Measurements from ENCODE around the gene PPP1R1B. TPM values are rescaled to one million over a fixed set of nuclear protein-coding genes. Genes with fewer than 3 reads are reported as not detected.
A peak's percentile ranks its signal among the peaks of the same experiment; 100 is the strongest.

PPP1R1B gene
- total and polyA plus RNA-seq, 2 of the 4 experiments (the other 2 are of a cell fraction), result not detected

DNA sequence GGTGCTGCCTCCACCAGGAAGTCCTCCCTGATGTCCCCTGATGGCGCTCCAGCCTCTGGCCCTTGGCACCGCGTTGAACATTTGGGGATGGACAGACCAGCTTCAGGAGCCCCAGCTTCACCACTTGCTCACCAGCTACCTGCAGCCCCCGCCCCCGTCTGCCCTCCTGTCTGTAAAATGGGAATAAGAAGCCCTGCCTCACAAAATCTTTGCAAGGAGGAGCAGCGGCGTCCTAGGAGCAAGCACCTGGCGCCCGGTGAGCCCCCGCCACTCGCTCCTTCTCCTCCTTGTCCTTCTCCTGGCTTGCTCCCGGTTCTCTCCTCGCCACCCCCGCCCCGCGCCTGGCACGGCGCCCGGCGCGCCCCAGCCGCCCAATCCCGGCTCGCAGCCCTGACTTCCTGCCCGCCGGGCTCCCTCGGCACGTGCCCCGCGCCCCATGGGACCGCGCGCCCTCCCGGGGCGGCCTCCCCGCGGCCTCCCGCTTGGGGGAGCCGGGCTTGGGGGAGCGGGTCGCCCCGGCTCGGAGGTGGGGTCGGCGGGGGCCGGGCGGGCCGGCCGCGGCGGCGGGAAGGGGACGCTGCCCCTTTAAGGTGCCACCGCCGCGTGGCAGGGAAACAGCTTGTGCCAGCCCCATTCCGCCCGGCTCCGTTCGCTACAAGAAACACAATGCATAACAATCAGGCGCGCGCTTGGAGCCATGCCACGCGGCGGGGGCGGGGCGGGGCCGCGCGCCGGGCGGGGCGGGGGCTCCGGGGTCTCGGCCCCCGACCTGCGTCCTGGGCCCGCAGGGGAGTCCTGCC, 9.1 kb upstream of the PPP1R1B start:
- Histone ChIP-seq H3K23ac (ENCODE audit: low read depth, low read length) (no peak overlapping the region), H2AK5ac (ENCODE audit: low read depth, low read length) (no peak overlapping the region), H3K4me1 (ENCODE audit: control insufficient read depth, insufficient read depth, low read length) (no peaks in the 10 kb centered on the region), H4K20me1 (ENCODE audit: insufficient read depth, low read length) (no peaks in the 10 kb centered on the region), H3K27ac (ENCODE audit: insufficient read depth, low read length) (no peak overlapping the region), H3K36me3 (ENCODE audit: control insufficient read depth, insufficient read depth, low read length) (no peaks in the 10 kb centered on the region), H2AK9ac (replicated peaks; ENCODE audit: low read depth, low read length, poor library complexity) (no peak overlapping the region), H2BK5ac (ENCODE audit: low read depth, low read length, poor library complexity, severe bottlenecking) (no peak overlapping the region), H2BK15ac (ENCODE audit: low read depth, low read length) (no peak overlapping the region; the same call in 2 of the 3 replicates), H3K79me1 (ENCODE audit: low read depth in 1 of 2, low read length in 2 of 2) (no peaks in the 10 kb centered on the region), H3K56ac (ENCODE audit: extremely low read depth, insufficient read depth, low read length) (no peak overlapping the region), H2BK20ac (ENCODE audit: low read depth, low read length) (no peak overlapping the region), H3K4me2 (ENCODE audit: low read depth, low read length) (peak overlapping the region; percentile 74), H4K8ac (ENCODE audit: low read depth in 2 of 2, low read length in 2 of 2) (no peak overlapping the region), H3K9ac (ENCODE audit: low read depth, low read length) (no peak overlapping the region), H3K18ac (ENCODE audit: low read depth, low read length) (no peak overlapping the region), H3K4ac (ENCODE audit: low read depth, low read length) (no peak overlapping the region), H2BK120ac (ENCODE audit: low read depth, low read length) (no peak overlapping the region), H4K91ac (ENCODE audit: insufficient read depth, low read depth, low read length) (no peak overlapping the region), H4K5ac (ENCODE audit: low read depth, low read length) (no peak overlapping the region), H3K9me3 (ENCODE audit: control insufficient read depth, insufficient read depth, low read length) (no peaks in the 10 kb centered on the region), H3K27me3 (ENCODE audit: control insufficient read depth, insufficient read depth, low read length) (peaks cover 55% of the 10 kb centered on the region), H3K14ac (replicated peaks; ENCODE audit: low read depth, low read length) (no peak overlapping the region), H3K9me1 (ENCODE audit: insufficient read depth, low read length) (no peaks in the 10 kb centered on the region), H3K4me3 (ENCODE audit: insufficient read depth, low read depth, low read length) (peak overlapping the region; percentile 39), H2AFZ (replicated peaks; ENCODE audit: low read length, poor library complexity) (peak overlapping the region; percentile 87)
- intact Hi-C loops (cut with micrococcal nuclease), result no loop called here
- TF ChIP-seq, protein P1, sequence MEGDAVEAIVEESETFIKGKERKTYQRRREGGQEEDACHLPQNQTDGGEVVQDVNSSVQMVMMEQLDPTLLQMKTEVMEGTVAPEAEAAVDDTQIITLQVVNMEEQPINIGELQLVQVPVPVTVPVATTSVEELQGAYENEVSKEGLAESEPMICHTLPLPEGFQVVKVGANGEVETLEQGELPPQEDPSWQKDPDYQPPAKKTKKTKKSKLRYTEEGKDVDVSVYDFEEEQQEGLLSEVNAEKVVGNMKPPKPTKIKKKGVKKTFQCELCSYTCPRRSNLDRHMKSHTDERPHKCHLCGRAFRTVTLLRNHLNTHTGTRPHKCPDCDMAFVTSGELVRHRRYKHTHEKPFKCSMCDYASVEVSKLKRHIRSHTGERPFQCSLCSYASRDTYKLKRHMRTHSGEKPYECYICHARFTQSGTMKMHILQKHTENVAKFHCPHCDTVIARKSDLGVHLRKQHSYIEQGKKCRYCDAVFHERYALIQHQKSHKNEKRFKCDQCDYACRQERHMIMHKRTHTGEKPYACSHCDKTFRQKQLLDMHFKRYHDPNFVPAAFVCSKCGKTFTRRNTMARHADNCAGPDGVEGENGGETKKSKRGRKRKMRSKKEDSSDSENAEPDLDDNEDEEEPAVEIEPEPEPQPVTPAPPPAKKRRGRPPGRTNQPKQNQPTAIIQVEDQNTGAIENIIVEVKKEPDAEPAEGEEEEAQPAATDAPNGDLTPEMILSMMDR (conservative IDR thresholded peaks at IDR 0.05; ENCODE audit: low read depth, low read length), result no peak
- TF ChIP-seq, protein P2, sequence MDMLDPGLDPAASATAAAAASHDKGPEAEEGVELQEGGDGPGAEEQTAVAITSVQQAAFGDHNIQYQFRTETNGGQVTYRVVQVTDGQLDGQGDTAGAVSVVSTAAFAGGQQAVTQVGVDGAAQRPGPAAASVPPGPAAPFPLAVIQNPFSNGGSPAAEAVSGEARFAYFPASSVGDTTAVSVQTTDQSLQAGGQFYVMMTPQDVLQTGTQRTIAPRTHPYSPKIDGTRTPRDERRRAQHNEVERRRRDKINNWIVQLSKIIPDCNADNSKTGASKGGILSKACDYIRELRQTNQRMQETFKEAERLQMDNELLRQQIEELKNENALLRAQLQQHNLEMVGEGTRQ (IDR thresholded peaks at IDR 0.05; ENCODE audit: low read depth, low read length), result peak; percentile 72
- TF ChIP-seq MAZ (IDR thresholded peaks at IDR 0.05; ENCODE audit: borderline replicate concordance, low read depth, low read length) (0 out of 2 replicates have a peak, but pooled peaks have one; percentile 20), MAFK (IDR thresholded peaks at IDR 0.05; ENCODE audit: low read depth, low read length) (no peak), BHLHE40 (IDR thresholded peaks at IDR 0.05; ENCODE audit: low read depth, low read length) (peak; percentile 95), MXI1 (IDR thresholded peaks at IDR 0.05; ENCODE audit: borderline replicate concordance, low read depth, low read length) (0 out of 2 replicates have a peak, but pooled peaks have one; percentile 28)
- in situ Hi-C loops (cut with MboI; ENCODE audit: low sequenced_read_pairs), result no loop called here
- no TSS peak for BruUV-seq (replicated peaks)
- WGBS, 2 experiments (ENCODE audit: extremely low coverage in 2 of 2, insufficient read length in 1 of 2), result 2% methylated on average over 36 of the region's 79 CpGs; no CpG with 5 or more reads in 1 of the 2 experiments
- DNase-seq, result peak; percentile 13
- dilution Hi-C loops (cut with HindIII; ENCODE audit: low sequenced_read_pairs, unreplicated experiment), result no loop called here
- ChIA-PET POLR2A (ENCODE audit: unreplicated experiment) (interaction anchor here (1.0 kb wide), 1 partner anchor 101 kb away, joined by 3 read pairs; no protein-coding TSS in a partner anchor), CTCF (no interaction called here)
- peak; percentile 68 for ATAC-seq (ENCODE audit: low read depth)
